Measurements from ENCODE around the gene CCDC57.
"Not testable (repeated sequence)": the region's sequence is repeated elsewhere in the genome, so short reads cannot be mapped to it uniquely, and the experiment has no call there.

CCDC57 gene

GRCh38 chr17:82221341-82221902 is 8.8 kb upstream of the CCDC57 start:
- no peak for DNase-seq

GRCh38 chr17:82219753-82220709 is 7.4 kb upstream of the CCDC57 start:
- DNase-seq, result no peak

- no peak for DNase-seq
Observed at GRCh38 chr17:82219083-82219482, 6.4 kb upstream of the CCDC57 start.

- DNase-seq, result no peak
Observed at GRCh38 chr17:82218349-82219075, 5.9 kb upstream of the CCDC57 start.

GRCh38 chr17:82217530-82218204 is 5.0 kb upstream of the CCDC57 start:
- DNase-seq, result no peak

- DNase-seq, result no peak
Observed at GRCh38 chr17:82217120-82217529, 4.5 kb upstream of the CCDC57 start.

GRCh38 chr17:82216301-82217119 is 3.9 kb upstream of the CCDC57 start:
- DNase-seq, result no peak

- DNase-seq, result no peak
Observed at GRCh38 chr17:82215972-82216300, 3.3 kb upstream of the CCDC57 start.

GRCh38 chr17:82215095-82215971 is 2.7 kb upstream of the CCDC57 start:
- no peak for DNase-seq

- no peak for DNase-seq
Observed at GRCh38 chr17:82214012-82214628, 1.5 kb upstream of the CCDC57 start.

- DNase-seq, result peak; percentile 64 to 88
Observed at GRCh38 chr17:82213251-82214011, 789 bp upstream of the CCDC57 start.

GRCh38 chr17:82210655-82211054 is 2.0 kb downstream of the CCDC57 start:
- not testable (repeated sequence) for DNase-seq

GRCh38 chr17:82205720-82206508 is 6.7 kb downstream of the CCDC57 start:
- DNase-seq, result peak; percentile 66 to 76

- peak in 1 of 2 experiments; percentile 51 for DNase-seq
Observed at GRCh38 chr17:82204831-82205719, 7.6 kb downstream of the CCDC57 start.

GRCh38 chr17:82203920-82204319 is 8.7 kb downstream of the CCDC57 start:
- DNase-seq, result no peak

- DNase-seq, result peak in 1 of 2 experiments; percentile 69
Observed at GRCh38 chr17:82202981-82203380, 9.7 kb downstream of the CCDC57 start.

- no peak for DNase-seq
Observed at GRCh38 chr17:82201498-82201910, 11.1 kb downstream of the CCDC57 start.

Data from stimulated activated CD4-positive, alpha-beta T cell treated with anti-CD3 and anti-CD28 coated beads, Interleukin-4, amount 100 ng/mL, for 4 hours (primary cell).